Right ventricle myocardium superior (tissue), 1 donor: ENCODE results near the gene SCUBE3. TPM values are rescaled to one million over a fixed set of nuclear protein-coding genes. Genes with fewer than 3 reads are reported as not detected.

Source experiments
- ATAC-seq: fragments of 200-7000 bp; cut with Tn5 transposase; one replicate; pipeline ENCODE4 v1.9.1; 2020; ENCODE audit warnings: mild to moderate bottlenecking; ENCODE audit not compliant: poor library complexity
- DNase-seq: peaks from one replicate; pipeline ENCODE4 v3.0.0-alpha.2; 2020
- intact Hi-C: fragments of 100-400 bp; cut with DNase I; formaldehyde crosslinking; loops from one replicate; pipeline ENCODE4 v1.11.2; 2022
- total RNA-seq: library from RNA; stranded (reverse); fragmentation: NEBNext Ultra II Directional; extraction: Animal tissue kit (Norgen Biotek cat#: 25700); gene quantifications from one replicate; pipeline ENCODE4 v1.2.1, GENCODE V29; 2021
- donor health status: DM: no; HTN: yes; CAD: no; lungs with severe emphysema.

Gene SCUBE3
- total RNA-seq, 1 donor from 2014 or later: 9.7 TPM

DNA sequence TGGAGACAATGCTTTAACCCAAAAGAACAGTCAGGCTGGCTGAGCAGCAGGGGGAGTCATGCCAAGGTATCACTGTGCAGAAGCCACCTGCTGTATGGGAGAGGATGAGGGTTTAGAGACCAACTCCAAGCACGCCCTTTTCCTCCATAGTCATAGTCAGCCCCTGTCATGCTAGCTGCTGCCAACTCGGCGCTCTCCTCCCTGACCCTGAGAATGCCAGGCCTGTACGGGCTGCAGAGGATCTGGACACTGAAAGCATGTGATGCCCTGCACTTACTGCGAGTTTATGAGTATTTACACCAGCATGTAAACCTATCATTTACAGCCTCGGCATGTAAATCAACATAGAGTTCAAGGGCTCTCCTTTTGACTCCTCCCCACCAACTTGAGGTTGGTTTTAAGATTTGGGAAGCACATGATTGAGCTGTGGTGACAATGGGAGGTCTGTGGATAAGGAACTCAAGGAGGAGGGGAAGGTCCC, 11.7 kb upstream of the SCUBE3 start:
- ATAC-seq (peak; percentile 66), DNase-seq (no peak)
- intact Hi-C loops: loop anchor here (2.0 kb wide), 1 partner anchor 55 kb away; no protein-coding TSS in a partner anchor

DNA sequence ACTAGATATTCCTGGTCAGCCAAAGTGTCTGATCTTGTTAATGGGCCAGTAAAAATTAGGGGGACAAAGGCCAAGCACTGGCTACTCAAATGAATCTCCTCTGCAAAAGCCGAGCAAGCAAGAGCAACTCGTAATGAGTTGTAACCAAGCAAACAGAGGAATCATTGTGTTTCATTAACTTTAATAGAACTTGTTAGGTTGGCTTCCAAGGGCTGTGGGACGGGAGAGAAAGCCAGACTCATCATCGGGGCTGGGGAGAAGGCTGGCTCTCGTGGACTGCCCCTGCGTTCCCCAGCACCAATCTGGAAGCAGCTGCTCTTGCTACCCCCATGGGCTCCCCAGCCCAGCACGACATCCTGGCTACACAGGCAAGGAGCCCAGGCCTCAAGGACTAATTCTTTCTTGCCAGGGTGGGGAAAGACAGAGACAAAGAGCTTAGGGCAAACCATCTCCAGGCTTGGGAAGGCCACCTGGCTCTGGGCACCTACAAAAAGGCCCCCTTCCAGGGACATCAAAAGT, 10.5 kb upstream of the SCUBE3 start:
- intact Hi-C loops: loop anchor here (2.0 kb wide), 1 partner anchor 56 kb away; no protein-coding TSS in a partner anchor
- DNase-seq (no peak), ATAC-seq (no peak)

DNA sequence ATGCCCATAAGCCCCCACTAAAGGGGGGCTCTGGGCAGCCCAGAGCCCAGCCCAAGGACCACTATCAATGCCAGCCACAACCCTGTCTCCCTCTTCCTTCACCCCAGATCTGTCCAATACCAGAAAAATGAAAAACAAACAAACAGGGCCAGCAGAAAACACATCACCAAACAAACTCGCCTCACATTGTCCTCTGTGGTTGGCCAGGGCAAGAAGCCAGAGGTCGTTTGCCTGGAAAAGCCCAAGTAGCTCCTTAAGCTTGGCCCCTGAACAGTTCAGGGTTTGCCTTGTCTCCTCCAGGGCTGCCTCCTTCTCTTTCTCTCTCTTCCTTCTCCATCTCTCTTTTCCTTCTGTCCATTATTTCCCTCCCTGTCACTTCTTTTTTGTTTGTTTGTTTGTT, 10.1 kb upstream of the SCUBE3 start:
- intact Hi-C loops: loop anchor here (2.0 kb wide), 1 partner anchor 57 kb away; no protein-coding TSS in a partner anchor
- DNase-seq: peak; percentile 58
- ATAC-seq: peak; percentile 45

DNA sequence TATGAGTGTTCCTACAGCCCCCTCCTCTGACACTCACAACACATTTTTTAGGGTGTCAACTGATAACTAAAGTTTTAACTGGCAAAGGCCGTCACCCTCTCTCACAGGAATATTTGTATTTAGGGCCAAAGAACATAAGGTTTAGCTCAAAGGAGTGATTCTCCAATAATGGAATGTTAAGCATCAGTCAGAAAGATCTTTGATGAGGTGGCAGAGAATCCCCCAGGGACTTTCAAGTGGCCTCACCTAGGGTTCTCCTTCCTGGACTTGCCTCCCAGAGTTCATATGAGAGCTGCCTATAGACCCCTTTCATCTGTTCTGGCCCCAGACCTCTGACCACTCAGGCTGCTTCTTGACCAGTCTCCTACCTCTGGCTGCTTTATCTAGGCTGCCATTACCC, 7.4 kb upstream of the SCUBE3 start:
- no peak for DNase-seq
- no peak for ATAC-seq
- intact Hi-C loops: no loop called here

DNA sequence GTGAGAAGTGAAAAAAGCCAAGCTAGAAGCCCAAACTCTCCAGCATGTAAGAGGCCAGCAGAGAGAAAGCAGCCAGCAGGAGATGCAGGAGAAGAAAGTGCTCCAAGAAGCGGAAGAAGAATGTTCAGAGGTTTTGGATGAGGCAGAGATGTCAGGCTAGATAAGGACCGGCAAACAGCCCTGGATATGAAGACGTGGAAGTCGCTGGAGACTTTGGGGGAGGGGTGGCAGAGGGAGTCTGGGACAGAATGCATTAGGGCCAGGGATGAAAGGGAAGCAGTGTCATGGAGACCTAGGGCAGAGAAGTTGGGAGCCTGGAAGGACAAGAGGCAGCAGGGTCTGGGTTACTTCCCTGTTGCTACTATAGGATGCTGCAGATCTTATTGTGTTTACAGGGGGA, 5.3 kb upstream of the SCUBE3 start:
- ATAC-seq (no peak), DNase-seq (no peak)
- intact Hi-C loops: no loop called here

DNA sequence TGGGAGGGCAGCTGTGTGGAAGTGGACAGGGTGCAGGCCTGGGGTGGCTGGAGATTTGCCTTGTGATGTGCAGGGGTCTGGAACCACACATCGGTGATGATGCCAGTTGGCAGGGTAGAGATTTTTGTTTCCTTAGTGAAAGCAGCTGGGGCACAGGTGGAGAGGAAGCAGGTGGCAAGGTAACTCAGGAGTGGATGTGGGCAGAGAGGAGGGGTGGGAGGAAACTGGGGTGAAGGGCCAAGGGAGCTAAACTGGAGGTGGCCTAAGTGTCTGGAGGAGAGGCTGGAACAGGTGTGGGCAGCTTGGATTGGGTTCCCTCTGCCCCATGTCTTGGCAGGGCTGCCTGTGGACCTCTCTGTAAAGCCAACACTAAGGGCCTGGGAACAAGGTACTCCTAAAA, 4.7 kb upstream of the SCUBE3 start:
- DNase-seq (no peak), ATAC-seq (no peak)
- intact Hi-C loops: no loop called here

DNA sequence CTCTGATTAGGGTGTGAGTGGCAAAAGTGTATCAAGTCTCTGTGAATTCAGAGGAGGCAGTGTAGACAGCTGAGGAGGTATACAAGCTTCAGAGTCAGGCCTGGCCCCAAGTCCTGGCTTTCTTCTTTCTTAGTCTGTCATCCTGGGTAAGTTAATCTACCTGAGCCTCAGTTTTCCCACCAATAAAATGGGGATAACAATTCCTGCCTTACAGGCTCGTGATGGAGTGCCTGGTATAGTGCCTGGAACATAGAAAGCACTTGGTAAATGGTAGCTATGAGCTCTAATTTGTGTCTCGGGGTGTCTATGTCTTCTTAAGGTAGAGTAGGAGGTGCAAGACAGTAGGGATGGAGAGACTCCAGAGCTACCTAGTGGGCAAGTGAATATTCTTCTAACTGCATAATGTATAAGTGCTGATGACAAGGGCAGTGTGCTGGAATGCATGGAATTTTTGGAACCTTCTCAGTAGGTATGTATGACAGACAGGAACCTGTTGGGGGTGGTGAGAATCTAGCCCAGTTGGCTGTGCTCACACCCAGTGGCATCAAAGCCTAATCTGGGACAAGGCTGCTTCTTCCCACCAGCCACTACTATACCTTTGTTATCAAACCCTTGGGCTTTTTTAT, 4.0 kb upstream of the SCUBE3 start:
- DNase-seq (no peak), ATAC-seq (no peak)
- intact Hi-C loops: no loop called here

DNA sequence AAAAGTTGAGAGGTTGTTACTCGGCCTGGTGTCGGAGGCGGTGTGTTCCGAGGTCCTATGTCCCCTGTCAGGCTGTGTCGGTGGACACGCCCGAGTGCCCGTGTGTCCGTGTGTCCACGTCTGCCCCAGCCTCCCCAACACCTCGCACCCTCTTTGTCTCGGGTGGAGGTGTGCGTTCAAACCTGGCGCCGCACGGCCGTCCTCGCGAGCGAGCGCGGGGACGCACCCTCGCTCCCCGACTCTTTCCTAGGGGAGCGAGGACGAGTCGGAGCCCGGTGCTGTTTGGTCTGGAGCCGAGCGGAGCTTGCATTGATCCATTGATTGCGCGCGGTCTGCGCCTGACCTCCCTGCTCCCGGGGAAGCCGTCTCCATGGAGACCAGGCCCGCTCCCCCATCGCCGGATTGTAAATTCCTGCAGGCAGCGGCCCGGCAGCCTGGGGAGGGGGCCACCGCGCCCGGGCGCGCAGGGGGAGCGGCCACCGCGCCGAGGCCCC, 411 bp upstream of the SCUBE3 start:
- no peak for ATAC-seq
- intact Hi-C loops: no loop called here
- DNase-seq: no peak

DNA sequence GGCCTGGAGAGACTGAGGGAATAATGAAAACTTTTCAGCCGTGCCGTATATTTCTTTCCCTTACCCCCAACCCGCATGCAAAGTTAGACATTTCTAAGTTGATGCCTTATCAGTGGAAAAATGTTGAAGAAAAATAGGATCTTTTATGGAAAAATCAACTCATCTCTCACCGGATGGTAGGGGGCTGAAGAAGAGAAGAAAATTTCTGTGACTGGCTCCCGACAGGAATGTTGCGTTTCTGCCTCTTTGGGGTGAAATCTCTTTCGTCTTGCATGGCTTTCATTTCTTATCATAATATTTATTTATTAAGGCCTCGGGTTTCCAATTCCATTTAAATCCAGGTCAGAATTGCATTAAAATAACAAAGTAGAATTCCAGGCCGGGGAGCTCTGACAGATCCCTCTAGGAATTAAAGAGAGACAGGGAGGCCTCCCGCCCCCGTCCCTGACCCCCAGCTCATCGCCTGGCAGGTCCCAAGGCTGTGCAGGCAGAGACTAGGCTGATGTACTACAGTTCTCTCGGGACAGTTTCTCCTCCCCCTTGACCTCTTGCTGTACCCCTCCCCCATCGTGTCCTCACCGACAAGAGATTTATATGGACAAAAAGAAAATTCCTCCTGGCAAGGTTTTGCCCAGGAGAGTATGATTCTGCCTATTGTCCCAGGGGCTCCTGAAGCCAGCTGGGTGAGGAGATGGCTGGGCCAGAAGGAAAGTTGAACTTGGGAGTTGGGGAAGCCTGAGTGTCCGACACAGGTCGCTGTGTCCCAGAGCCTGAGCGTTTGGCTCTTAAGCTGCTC, 1.3 kb downstream of the SCUBE3 start:
- DNase-seq (no peak), ATAC-seq (peak; percentile 48)
- intact Hi-C loops: no loop called here

DNA sequence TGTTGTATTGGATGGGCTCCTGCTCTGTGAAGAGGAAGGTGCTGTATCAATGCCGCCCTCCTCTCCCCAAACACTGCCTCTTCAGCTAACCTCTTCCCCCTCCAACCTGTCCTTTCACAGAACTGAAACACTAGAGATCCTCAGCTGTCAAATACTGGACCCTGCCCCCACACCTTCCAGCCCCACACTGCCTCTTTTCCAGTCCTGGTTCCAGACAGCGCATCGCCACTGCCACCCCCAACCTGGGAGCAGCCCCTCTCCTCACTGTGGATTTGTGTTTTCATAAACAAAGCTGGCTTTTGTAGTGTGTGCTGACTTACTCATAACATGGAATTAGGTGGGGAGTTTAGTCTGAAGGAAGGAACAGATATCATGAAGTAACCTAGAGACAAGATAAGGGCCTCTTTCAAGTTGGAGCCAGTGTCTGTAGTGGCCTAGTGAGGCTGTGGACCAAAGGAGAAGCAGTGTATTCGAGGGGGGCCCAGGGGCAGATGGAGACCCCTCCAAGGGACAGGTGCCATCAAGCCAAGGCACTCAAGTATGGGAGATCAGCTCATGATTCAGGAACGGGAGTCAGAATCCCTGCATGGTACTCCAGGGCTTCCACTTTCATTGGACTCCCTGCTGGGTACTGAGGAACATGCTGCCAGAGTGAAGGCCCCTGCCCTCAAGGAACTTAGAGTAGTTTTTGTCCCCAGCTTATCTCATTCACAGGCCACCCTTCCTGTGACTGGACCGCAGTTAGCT, 2.1 kb downstream of the SCUBE3 start:
- no peak for DNase-seq
- intact Hi-C loops: no loop called here
- no peak for ATAC-seq

DNA sequence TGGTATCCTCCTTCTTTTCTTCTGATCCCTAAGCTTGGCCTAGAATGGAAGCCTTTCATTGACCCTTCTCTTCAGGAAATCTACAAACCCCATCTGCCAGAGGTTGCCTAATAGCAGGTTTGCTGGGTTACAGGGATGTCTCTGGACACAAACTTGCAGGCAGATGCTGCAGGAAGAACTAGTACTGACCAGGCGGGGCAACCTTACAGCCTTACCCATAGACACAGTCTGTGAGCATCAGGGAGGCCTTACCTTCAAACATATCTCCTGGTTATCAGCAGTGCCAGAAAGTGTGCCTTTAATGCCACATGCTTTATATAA, 2.6 kb downstream of the SCUBE3 start:
- intact Hi-C loops: no loop called here
- ATAC-seq (no peak), DNase-seq (no peak)

DNA sequence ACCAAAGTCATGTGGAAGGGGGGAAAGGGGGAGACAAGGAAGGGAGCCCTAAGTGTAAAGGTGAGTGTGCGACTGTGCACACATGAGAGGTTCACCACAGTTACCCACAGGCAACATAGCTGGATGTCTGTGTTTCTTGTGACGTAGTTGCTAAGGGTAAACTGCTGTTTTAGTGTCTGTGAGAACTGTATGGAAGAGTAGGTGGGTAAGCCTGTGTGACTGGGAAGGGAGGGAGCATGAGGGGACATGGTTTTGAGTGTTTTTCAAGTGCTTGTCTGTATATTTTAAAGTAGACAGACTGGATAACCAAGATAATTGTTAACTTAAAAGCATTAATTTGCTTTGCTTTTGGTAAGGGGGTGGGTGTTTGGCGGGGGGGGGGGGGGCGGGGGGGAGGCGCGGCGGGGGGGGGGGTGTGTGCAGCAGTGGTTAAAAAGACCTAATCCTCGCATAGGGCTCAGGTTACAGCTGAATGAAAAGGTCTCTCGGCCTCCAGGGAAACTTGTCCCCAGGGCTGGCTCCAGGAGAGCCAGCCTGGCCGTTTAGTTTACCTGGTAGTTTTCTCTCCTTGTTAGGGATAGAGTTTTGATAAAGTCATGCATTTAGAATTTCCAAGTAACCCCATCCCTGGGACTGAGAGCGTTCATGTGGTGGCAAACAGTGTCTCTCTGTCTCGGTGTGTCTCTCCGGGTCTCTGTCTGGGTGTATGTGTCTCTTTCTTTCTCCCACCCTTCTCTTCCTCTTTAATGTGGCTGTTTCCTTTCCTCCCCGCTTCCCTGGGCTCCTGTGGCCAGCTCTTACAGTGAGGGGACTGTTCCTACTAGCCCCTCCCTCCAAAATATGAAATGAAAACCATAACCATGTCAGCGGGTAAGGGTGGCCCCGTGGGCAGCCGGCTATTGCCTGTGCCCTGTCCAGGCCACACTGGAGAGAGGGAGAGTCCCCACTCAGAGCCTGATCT, 3.4 kb downstream of the SCUBE3 start:
- no peak for ATAC-seq
- intact Hi-C loops: no loop called here
- no peak for DNase-seq

DNA sequence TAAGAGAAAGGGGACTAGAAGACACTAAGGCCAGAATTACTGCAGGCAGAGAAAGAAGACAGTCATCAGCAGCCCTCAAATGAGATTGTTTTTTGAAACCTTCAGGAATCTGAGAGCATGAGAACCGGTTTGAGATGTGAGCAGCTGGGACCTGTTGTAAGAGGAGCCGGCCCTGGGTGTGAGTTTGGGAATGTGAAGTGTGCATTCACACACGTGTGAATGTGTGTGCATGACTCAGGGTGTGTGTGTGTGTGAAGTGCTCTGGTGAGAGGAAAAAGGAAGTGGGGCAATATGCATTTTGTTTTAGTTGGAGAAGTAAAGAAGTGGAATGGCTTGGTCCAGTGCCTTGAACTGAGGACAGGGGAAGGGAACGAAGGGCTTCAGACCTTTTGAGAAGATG, 4.3 kb downstream of the SCUBE3 start:
- no peak for ATAC-seq
- no peak for DNase-seq
- intact Hi-C loops: no loop called here

DNA sequence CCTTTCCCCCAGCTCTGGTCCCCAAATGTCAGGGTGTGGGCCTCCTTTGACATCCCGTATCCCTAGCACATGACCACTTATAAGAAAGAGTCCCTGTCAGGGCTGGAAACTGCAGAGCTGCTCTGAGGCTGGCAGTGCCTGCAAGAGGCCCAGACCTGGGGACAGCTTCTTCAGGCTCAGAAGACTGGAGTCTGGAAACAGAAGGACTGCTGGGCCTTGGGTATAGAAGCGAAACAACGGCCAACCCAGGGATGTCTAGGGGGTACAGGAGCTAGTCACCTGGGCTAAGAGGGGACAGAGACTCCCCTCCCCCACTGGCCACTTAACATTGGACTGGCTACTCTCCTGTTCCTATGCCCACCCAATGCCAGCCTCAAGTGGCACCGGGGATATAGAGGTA, 4.7 kb downstream of the SCUBE3 start:
- ATAC-seq: no peak
- intact Hi-C loops: no loop called here

DNA sequence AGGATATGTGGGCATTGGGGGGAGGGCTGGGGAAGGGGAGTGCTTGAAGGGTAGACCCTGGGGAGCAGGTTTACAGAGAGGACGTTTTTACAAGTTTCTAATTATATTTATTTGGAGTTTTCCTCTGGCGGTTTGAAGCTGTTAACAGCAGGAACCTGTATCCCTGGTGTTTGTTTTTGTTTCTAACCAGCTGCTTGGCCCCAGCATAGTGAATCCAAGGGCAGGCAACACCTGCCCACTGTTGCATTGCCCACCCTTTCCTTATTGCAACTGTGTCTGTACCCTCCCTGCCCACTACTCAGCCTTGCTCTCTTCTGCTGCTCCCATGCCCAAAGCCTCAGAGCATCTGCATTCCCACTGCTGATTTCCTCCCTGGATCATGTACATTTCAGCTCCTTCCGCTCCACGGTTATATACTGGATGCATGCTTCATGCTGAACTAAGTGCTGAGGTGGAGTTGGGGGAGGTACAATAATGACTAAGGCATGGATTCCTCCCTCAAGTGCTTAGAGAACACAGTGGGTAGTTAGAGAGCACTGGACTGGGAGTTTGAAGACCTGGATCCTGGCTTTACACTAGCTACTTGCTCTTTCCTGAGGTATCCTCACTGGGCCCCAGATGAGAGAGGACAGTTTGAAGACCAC, 6.0 kb downstream of the SCUBE3 start:
- intact Hi-C loops: no loop called here
- ATAC-seq: peak; percentile 2
- no peak for DNase-seq

More for the DNA sequence above, 4.7 kb downstream of the SCUBE3 start:
- DNase-seq: no peak

DNA sequence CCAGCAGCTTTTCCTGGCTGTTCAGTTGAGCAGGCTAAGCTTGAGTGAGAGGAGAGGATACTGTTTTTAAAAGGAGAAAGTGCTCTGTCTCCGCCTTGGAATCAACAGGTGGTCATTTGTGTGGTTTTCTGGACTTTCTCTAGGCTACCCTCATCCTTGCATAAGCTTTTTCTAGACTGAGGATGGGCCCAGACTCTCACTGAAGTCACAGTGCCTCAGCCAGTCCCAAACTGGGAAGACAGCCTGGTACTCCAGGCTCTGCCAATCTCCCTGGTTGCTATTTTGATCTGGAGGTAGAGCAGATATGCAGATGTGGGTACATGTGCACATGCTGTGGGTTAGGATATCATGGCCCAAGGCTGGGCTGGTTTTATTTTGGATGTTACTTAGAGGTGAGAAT, 7.0 kb downstream of the SCUBE3 start:
- intact Hi-C loops: no loop called here
- DNase-seq (no peak), ATAC-seq (peak; percentile 80)

DNA sequence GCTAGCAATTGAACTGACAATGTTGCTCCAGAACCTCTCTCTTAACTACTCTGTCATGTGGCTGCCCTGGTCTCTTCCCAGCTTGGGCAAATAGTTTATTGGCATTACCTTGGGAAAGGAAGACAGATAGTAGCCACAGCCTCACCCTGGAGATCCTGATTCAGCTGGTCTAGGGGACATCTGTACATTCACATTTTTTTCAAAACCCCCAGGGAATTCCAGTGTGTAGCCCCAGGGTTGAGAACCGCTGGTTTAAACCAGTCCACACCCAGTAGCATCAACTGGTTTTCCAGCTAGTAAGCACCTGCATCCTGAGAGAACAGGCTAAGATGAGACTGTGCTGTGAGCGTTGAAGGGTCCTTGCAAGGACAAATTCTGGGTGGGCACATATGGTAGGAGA, 9.6 kb downstream of the SCUBE3 start:
- ATAC-seq (no peak), DNase-seq (no peak)
- intact Hi-C loops: no loop called here

DNA sequence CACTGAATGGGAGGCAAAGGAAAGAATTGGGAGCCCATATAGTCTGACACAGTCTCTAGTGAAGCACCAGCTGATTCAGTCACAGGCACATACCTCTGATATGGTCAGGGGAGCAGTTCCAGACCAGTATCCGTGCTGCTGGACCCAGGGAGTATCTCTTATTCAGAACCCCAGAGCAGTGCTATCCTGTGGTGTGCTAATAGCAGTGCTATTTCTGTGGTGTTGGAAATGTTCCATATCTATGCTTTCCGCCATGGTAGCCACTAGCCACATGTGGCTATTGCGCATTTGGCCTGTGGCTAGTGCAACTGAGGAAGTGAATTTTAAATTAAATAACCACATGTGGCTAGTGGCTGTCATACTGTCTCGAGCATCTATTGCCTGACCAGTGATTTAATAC, 11.0 kb downstream of the SCUBE3 start:
- ATAC-seq: peak; percentile 32
- intact Hi-C loops: no loop called here
- DNase-seq: no peak
